Gastroesophageal sphincter (tissue), 3 donors: ENCODE results near the gene WDR86.

Experiments used
- CTCF ChIP-seq, 4 experiments: fragments of 200-600 bp in 2 of 4; fragments of 450-650 bp in 2 of 4; sonication (generic) in 1 of 4; IDR thresholded peaks; one replicate each; pipeline ENCODE4 v1.5.1; 2017 to 2019; ENCODE audit warnings: antibody characterized with exemption in 4 of 4, mild to moderate bottlenecking in 2 of 4, moderate library complexity in 2 of 4
- EP300 ChIP-seq: sonication (generic); formaldehyde crosslinking; IDR thresholded peaks from one replicate; pipeline ENCODE4 v1.6.1; 2017; ENCODE audit warnings: antibody characterized with exemption, mild to moderate bottlenecking
- POLR2A ChIP-seq, 2 donors: fragments of 450-650 bp; IDR thresholded peaks; one replicate each; pipeline ENCODE4 v1.6.1; 2017; ENCODE audit warnings: antibody characterized with exemption in 2 of 2, mild to moderate bottlenecking in 2 of 2, moderate library complexity in 1 of 2

- TF ChIP-seq POLR2A (IDR thresholded peaks at IDR 0.05): no peak
- no peak for TF ChIP-seq EP300
- TF ChIP-seq CTCF (IDR thresholded peaks at IDR 0.05): no peak
These were observed 15.5 kb downstream of the WDR86 start for GRCh38 chr7:151394076-151395035.
